ENCODE measurements around the gene P3H3.

P3H3 gene

DNA sequence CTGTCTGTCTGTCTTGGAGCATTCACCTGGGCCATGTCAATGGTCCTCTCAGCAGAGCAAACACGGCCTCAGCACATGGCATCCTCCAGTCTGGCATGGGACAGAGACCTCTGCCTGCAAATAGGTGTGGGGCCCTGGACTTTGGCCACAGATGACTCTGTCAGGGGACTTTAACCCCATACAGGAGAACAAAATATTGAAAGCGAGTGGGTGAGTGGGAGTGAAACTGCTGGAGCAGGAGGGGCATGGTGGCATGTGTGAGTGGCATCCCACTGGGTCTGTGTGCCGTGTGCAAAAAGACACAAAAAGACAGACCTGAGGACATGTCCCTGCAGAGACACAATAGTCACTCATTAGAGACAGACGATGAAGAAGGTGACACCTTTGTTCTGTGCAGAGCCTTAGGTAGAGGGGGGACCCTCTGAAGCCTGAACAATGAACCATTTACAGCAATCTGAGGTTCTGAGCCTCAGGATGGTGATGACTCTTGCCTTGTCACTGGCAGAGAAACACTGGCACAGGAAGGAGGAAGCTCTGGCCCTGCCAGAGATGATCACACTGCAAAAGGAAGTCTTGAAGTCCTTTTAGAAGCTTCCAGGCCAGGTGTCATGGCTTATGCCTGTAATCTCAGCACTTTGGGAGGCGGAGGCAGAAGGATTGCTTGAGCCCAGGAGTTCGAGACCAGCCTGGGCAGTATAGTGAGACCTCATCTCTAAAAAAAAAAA lies 48.3 kb upstream of the P3H3 start (continued):
- TF ChIP-seq, protein P1, sequence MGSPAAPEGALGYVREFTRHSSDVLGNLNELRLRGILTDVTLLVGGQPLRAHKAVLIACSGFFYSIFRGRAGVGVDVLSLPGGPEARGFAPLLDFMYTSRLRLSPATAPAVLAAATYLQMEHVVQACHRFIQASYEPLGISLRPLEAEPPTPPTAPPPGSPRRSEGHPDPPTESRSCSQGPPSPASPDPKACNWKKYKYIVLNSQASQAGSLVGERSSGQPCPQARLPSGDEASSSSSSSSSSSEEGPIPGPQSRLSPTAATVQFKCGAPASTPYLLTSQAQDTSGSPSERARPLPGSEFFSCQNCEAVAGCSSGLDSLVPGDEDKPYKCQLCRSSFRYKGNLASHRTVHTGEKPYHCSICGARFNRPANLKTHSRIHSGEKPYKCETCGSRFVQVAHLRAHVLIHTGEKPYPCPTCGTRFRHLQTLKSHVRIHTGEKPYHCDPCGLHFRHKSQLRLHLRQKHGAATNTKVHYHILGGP (tag by site-specific recombination; IDR thresholded peaks at IDR 0.05), result no peak
- TF ChIP-seq ZNF132 (tag by site-specific recombination; IDR thresholded peaks at IDR 0.05; ENCODE audit: borderline replicate concordance), result no peak

DNA sequence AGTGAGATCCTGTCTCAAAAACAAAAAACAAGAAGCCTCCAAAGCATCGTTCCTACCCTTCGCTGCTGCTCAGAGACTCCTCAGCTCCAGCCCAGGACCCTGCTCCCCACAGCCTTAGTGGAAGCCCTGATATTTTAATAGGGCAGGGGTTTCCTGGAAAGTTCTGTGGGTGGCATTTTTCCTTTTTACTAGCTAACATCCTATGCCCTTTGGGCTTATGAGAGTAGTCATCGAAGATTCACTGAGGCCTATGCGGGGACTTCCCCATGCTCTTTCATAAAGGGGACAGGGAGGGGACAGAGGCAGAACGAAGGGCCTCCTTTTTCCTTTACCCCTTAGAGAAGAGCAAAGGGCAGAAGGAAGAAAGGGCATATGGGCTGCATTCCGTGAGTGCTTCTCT lies 47.6 kb upstream of the P3H3 start:
- CTCF ChIA-PET, result interaction anchor here (0.7 to 8.3 kb wide), 10 partner anchors 9 to 128 kb away, joined by 3 to 71 read pairs (median 4); partner anchors contain the start of genes CD4, MLF2, PTMS and USP5
- Histone ChIP-seq H3K4me3 (ENCODE audit: low read depth, low read length) (no peak overlapping the region), H3K4me1 (ENCODE audit: control insufficient read depth, insufficient read depth, low read length) (peaks cover 7% of the 10 kb centered on the region), H3K27ac (ENCODE audit: extremely low read depth, low read depth, low read length) (no peak overlapping the region), H3K36me3 (ENCODE audit: control insufficient read depth in 2 of 2, insufficient read depth in 1 of 2, low read length in 2 of 2) (no peaks in the 10 kb centered on the region), H3K9me3 (ENCODE audit: control insufficient read depth, insufficient read depth, low read depth, low read length) (no peaks in the 10 kb centered on the region)
- TF ChIP-seq KLF8 (tag by site-specific recombination; IDR thresholded peaks at IDR 0.05), result no peak
- no peak for TF ChIP-seq SCRT2 (tag by site-specific recombination; IDR thresholded peaks at IDR 0.05)
- no peak for TF ChIP-seq ZXDB (tag by site-specific recombination; IDR thresholded peaks at IDR 0.05)
- TF ChIP-seq SCRT1 (tag by site-specific recombination; IDR thresholded peaks at IDR 0.05; ENCODE audit: borderline replicate concordance), result no peak
- TF ChIP-seq, protein P2, sequence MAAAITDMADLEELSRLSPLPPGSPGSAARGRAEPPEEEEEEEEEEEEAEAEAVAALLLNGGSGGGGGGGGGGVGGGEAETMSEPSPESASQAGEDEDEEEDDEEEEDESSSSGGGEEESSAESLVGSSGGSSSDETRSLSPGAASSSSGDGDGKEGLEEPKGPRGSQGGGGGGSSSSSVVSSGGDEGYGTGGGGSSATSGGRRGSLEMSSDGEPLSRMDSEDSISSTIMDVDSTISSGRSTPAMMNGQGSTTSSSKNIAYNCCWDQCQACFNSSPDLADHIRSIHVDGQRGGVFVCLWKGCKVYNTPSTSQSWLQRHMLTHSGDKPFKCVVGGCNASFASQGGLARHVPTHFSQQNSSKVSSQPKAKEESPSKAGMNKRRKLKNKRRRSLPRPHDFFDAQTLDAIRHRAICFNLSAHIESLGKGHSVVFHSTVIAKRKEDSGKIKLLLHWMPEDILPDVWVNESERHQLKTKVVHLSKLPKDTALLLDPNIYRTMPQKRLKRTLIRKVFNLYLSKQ (tag by site-specific recombination; IDR thresholded peaks at IDR 0.05; ENCODE audit: borderline replicate concordance), result no peak
- no peak for TF ChIP-seq YY2 (tag by site-specific recombination; IDR thresholded peaks at IDR 0.05)
- TF ChIP-seq GLIS2 (tag by site-specific recombination; IDR thresholded peaks at IDR 0.05), result no peak
- no peak for TF ChIP-seq ZNF660 (tag by site-specific recombination; IDR thresholded peaks at IDR 0.05)
- TF ChIP-seq, protein P3, sequence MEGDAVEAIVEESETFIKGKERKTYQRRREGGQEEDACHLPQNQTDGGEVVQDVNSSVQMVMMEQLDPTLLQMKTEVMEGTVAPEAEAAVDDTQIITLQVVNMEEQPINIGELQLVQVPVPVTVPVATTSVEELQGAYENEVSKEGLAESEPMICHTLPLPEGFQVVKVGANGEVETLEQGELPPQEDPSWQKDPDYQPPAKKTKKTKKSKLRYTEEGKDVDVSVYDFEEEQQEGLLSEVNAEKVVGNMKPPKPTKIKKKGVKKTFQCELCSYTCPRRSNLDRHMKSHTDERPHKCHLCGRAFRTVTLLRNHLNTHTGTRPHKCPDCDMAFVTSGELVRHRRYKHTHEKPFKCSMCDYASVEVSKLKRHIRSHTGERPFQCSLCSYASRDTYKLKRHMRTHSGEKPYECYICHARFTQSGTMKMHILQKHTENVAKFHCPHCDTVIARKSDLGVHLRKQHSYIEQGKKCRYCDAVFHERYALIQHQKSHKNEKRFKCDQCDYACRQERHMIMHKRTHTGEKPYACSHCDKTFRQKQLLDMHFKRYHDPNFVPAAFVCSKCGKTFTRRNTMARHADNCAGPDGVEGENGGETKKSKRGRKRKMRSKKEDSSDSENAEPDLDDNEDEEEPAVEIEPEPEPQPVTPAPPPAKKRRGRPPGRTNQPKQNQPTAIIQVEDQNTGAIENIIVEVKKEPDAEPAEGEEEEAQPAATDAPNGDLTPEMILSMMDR (tag by site-specific recombination; IDR thresholded peaks at IDR 0.05), result no peak
- TF ChIP-seq ZNF324 (tag by site-specific recombination; IDR thresholded peaks at IDR 0.05), result no peak
- no peak for TF ChIP-seq ZNF221 (tag by site-specific recombination; IDR thresholded peaks at IDR 0.05; ENCODE audit: borderline replicate concordance)
- POLR2A ChIA-PET, result interaction anchor here (0.6 to 1.1 kb wide), 3 partner anchors 35 to 91 kb away, joined by 3 to 4 read pairs (median 4); partner anchors contain the start of gene ZNF384

DNA sequence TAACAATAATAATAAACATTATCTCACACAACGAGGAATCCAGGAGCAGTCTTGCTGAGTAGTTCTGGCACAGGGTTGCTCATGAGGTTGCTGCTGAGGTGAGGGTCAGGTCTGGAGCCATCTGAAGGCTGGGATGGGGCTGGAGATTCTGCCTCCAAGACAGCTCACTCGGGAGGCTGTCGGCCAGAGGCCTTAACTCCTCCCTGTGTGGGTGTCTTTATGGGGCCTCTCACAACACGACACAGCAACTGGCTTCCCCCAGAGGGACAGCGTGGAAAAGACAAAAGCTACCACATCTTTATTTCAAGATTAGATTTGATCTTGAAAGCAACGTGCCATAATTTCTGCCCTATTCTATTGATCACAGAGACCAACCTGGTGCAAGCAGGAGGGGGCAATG lies 46.1 kb upstream of the P3H3 start:
- ChIA-PET CTCF (interaction anchor here (0.8 to 8.3 kb wide), 4 partner anchors 15 to 53 kb away, joined by 3 to 71 read pairs (median 40); partner anchors contain the start of genes MLF2 and PTMS), POLR2A (interaction anchor here (0.5 to 2.1 kb wide), 3 partner anchors 16 to 46 kb away, joined by 4 to 9 read pairs (median 5); partner anchors contain the start of genes P3H3 and PTMS)
- Histone ChIP-seq H3K4me1 (ENCODE audit: control insufficient read depth, insufficient read depth, low read length) (peaks cover 7% of the 10 kb centered on the region), H3K27ac (ENCODE audit: extremely low read depth, low read depth, low read length) (no peak overlapping the region), H3K9me3 (ENCODE audit: control insufficient read depth, insufficient read depth, low read depth, low read length) (no peaks in the 10 kb centered on the region), H3K4me3 (ENCODE audit: low read depth, low read length) (no peak overlapping the region), H3K36me3 (ENCODE audit: control insufficient read depth in 2 of 2, insufficient read depth in 1 of 2, low read length in 2 of 2) (no peaks in the 10 kb centered on the region)
- TF ChIP-seq ZFP69B (tag by site-specific recombination; IDR thresholded peaks at IDR 0.05) (no peak), ZFHX2 (tag by site-specific recombination; conservative IDR thresholded peaks at IDR 0.05) (peak; percentile 54)
